Kidney epithelial cell (primary cell): ENCODE data around the gene PTPN13. TPM values are rescaled to one million over a fixed set of nuclear protein-coding genes. Genes with fewer than 3 reads are reported as not detected.

Experiments
- DNase-seq: peaks from one replicate; pipeline ENCODE4 v3.0.0-alpha.2; 2010; ENCODE audit warnings: low read depth
- H3K27me3 ChIP-seq: 2 replicates; pipeline ENCODE4 v1.6.0; 2011; ENCODE audit warnings: low read length; ENCODE audit not compliant: control insufficient read depth, insufficient read depth
- H3K36me3 ChIP-seq: 2 replicates; pipeline ENCODE4 v1.5.1; 2011; ENCODE audit warnings: low read length; ENCODE audit not compliant: control insufficient read depth, insufficient read depth
- H3K4me3 ChIP-seq: 2 replicates; pipeline ENCODE4 v1.5.1; 2011; ENCODE audit warnings: low read depth, mild to moderate bottlenecking, control low read depth, low read length
- total RNA-seq: library from RNA; depleted of rRNA; stranded (reverse); fragments of >200 nt; gene quantifications from 2 replicates; pipeline ENCODE4 v1.2.3, GENCODE V29; 2015
- TF ChIP-seq, protein P1 (sequence below): IDR thresholded peaks from 2 replicates; pipeline ENCODE4 v1.5.1; 2011; ENCODE audit warnings: mild to moderate bottlenecking, moderate library complexity, low read length, control low read depth, inconsistent platforms; ENCODE audit not compliant: insufficient read depth, poor library complexity, severe bottlenecking

Gene PTPN13
- total RNA-seq, 1 donor from 2014 or later: 20.1 TPM

- Histone ChIP-seq H3K27me3 (no peaks in the 10 kb centered on the region), H3K36me3 (no peaks in the 10 kb centered on the region), H3K4me3 (no peak overlapping the region)
- no peak for DNase-seq
- TF ChIP-seq, protein P1, sequence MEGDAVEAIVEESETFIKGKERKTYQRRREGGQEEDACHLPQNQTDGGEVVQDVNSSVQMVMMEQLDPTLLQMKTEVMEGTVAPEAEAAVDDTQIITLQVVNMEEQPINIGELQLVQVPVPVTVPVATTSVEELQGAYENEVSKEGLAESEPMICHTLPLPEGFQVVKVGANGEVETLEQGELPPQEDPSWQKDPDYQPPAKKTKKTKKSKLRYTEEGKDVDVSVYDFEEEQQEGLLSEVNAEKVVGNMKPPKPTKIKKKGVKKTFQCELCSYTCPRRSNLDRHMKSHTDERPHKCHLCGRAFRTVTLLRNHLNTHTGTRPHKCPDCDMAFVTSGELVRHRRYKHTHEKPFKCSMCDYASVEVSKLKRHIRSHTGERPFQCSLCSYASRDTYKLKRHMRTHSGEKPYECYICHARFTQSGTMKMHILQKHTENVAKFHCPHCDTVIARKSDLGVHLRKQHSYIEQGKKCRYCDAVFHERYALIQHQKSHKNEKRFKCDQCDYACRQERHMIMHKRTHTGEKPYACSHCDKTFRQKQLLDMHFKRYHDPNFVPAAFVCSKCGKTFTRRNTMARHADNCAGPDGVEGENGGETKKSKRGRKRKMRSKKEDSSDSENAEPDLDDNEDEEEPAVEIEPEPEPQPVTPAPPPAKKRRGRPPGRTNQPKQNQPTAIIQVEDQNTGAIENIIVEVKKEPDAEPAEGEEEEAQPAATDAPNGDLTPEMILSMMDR: no peak
Observed at GRCh38 chr4:86670298-86670697, 76.2 kb downstream of the PTPN13 start.

- DNase-seq: no peak
- Histone ChIP-seq H3K36me3 (no peaks in the 10 kb centered on the region), H3K4me3 (no peak overlapping the region), H3K27me3 (no peaks in the 10 kb centered on the region)
- TF ChIP-seq, protein P1: no peak
Observed at GRCh38 chr4:86670756-86671155, 76.6 kb downstream of the PTPN13 start.

DNA sequence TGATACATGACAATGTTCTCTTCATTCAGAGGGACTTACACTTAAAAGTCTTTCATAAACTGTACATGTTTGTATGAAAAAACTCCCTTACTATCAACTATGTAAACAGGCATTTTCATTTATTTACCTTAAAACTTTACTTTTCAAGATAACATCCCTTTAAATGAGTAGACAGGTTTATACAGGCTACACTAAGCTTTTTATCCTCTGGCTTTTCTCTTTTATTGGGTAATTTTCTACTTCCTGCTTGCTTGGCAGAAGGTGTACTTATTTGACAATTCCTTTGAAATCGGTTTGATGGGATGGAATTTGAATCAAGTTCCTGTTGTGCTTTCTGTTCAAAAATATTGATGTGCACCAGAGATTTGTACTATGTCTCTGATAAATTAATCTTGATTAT, 81.4 kb downstream of the PTPN13 start:
- Histone ChIP-seq H3K4me3 (no peak overlapping the region), H3K36me3 (no peaks in the 10 kb centered on the region), H3K27me3 (no peaks in the 10 kb centered on the region)
- DNase-seq: no peak
- TF ChIP-seq, protein P1: no peak

GRCh38 chr4:86678796-86679195, 84.7 kb downstream of the PTPN13 start:
- no peak overlapping the region for H3K4me3 ChIP-seq

DNA sequence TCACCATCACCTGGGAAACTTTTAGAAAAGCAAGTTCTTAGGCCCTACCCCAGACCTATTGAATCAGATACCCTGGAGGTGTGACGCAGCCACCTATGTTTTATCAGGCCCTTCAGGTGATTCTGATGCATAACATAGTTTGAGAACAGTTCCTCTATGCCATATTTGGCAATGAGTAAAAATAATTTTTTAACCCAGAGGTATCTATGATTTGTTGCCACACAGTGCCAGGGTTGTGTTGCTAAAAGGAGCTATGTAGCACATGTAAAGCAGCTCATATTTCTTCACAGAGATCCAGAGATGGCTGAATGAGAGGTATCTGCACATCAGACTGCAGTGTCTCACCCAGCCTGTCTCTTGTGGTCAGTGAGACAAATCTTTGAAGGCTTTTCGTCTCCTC, 85.3 kb downstream of the PTPN13 start:
- no peaks in the 10 kb centered on the region for H3K36me3 ChIP-seq
- DNase-seq: no peak
- TF ChIP-seq, protein P1: no peak
- H3K4me3 ChIP-seq: no peak overlapping the region
- no peaks in the 10 kb centered on the region for H3K27me3 ChIP-seq

More at GRCh38 chr4:86678796-86679195, 84.7 kb downstream of the PTPN13 start:
- TF ChIP-seq, protein P1: no peak
- no peak for DNase-seq
- no peaks in the 10 kb centered on the region for H3K27me3 ChIP-seq
- H3K36me3 ChIP-seq: no peaks in the 10 kb centered on the region

- Histone ChIP-seq H3K27me3 (no peaks in the 10 kb centered on the region), H3K36me3 (no peaks in the 10 kb centered on the region), H3K4me3 (no peak overlapping the region)
- TF ChIP-seq, protein P1: no peak
- no peak for DNase-seq
Observed at GRCh38 chr4:86683167-86683566, 89.1 kb downstream of the PTPN13 start.
